Chondrocyte (in vitro differentiated cells): ENCODE results near the gene AP1S1. TPM values are rescaled to one million over a fixed set of nuclear protein-coding genes. Genes with fewer than 3 reads are reported as not detected.

ENCODE experiments used
- DNase-seq: peaks from one replicate; pipeline ENCODE4 v3.0.0; 2021; ENCODE audit warnings: mixed read lengths, low spot score
- H3K27ac Mint-ChIP-seq: one replicate; pipeline ENCODE4 v1.8.0; 2021; ENCODE audit warnings: mild to moderate bottlenecking, moderate library complexity, mixed read lengths; ENCODE audit not compliant: unreplicated experiment
- H3K27me3 Mint-ChIP-seq: 2 replicates; pipeline ENCODE4 v1.8.0; 2021; ENCODE audit warnings: low read depth, mixed read lengths
- H3K36me3 Mint-ChIP-seq: 2 replicates; pipeline ENCODE4 v1.8.0; 2021; ENCODE audit warnings: low read depth, mixed read lengths
- H3K4me1 Mint-ChIP-seq: 2 replicates; pipeline ENCODE4 v1.8.0; 2021; ENCODE audit warnings: low read depth, mild to moderate bottlenecking, mixed read lengths
- H3K4me3 Mint-ChIP-seq: one replicate; pipeline ENCODE4 v1.8.0; 2021; ENCODE audit warnings: mild to moderate bottlenecking, moderate library complexity, mixed read lengths; ENCODE audit not compliant: unreplicated experiment
- H3K9me3 Mint-ChIP-seq: 2 replicates; pipeline ENCODE4 v1.8.0; 2021; ENCODE audit warnings: low read depth, mixed read lengths
- CTCF ChIP-seq: fragments of 200-600 bp; sonication (generic); IDR thresholded peaks from 2 replicates; pipeline ENCODE4 v1.5.0; 2021; ENCODE audit warnings: antibody characterized with exemption, mild to moderate bottlenecking, moderate library complexity
- total RNA-seq: library from RNA; stranded (reverse); gene quantifications from 3 replicates; pipeline ENCODE4 v1.2.1, GENCODE V29; 2021

The AP1S1 gene
- total RNA-seq, 1 donor from 2014 or later = 60.4 TPM

- H3K4me3 Mint-ChIP-seq = no peak overlapping the region
- H3K27me3 Mint-ChIP-seq = no peaks in the 10 kb centered on the region
- no peaks in the 10 kb centered on the region for H3K36me3 Mint-ChIP-seq
- DNase-seq = no peak
- H3K27ac Mint-ChIP-seq = peak overlapping the region; percentile 95
- peaks cover 77% of the 10 kb centered on the region for H3K4me1 Mint-ChIP-seq
- no peak for TF ChIP-seq CTCF
- no peaks in the 10 kb centered on the region for H3K9me3 Mint-ChIP-seq
Measured at GRCh38 chr7:101114492-101114891, 39.8 kb upstream of the AP1S1 start.

GRCh38 chr7:101115215-101115614 is 39.1 kb upstream of the AP1S1 start:
- no peak for TF ChIP-seq CTCF
- H3K4me3 Mint-ChIP-seq = no peak overlapping the region
- no peaks in the 10 kb centered on the region for H3K36me3 Mint-ChIP-seq
- H3K4me1 Mint-ChIP-seq = peaks cover 79% of the 10 kb centered on the region
- H3K9me3 Mint-ChIP-seq = no peaks in the 10 kb centered on the region
- no peaks in the 10 kb centered on the region for H3K27me3 Mint-ChIP-seq
- peak overlapping the region; percentile 27 for H3K27ac Mint-ChIP-seq
- no peak for DNase-seq

GRCh38 chr7:101116898-101117297 is 37.4 kb upstream of the AP1S1 start:
- no peak for TF ChIP-seq CTCF
- Mint-ChIP-seq H3K36me3 (no peaks in the 10 kb centered on the region), H3K4me1 (peaks cover 76% of the 10 kb centered on the region), H3K27ac (peak overlapping the region; percentile 98), H3K27me3 (no peaks in the 10 kb centered on the region), H3K9me3 (no peaks in the 10 kb centered on the region), H3K4me3 (no peak overlapping the region)
- DNase-seq = no peak

GRCh38 chr7:101118856-101119255 is 35.4 kb upstream of the AP1S1 start:
- H3K36me3 Mint-ChIP-seq = no peaks in the 10 kb centered on the region
- no peaks in the 10 kb centered on the region for H3K9me3 Mint-ChIP-seq
- no peaks in the 10 kb centered on the region for H3K27me3 Mint-ChIP-seq
- H3K27ac Mint-ChIP-seq = peak overlapping the region; percentile 98
- no peak for TF ChIP-seq CTCF
- H3K4me1 Mint-ChIP-seq = peaks cover 79% of the 10 kb centered on the region
- DNase-seq = no peak
- H3K4me3 Mint-ChIP-seq = no peak overlapping the region

- no peak for DNase-seq
- Mint-ChIP-seq H3K4me1 (peaks cover 77% of the 10 kb centered on the region), H3K36me3 (no peaks in the 10 kb centered on the region), H3K27ac (peak overlapping the region; percentile 84), H3K4me3 (no peak overlapping the region), H3K9me3 (no peaks in the 10 kb centered on the region), H3K27me3 (no peaks in the 10 kb centered on the region)
- TF ChIP-seq CTCF = no peak
Measured at GRCh38 chr7:101119876-101120275, 34.4 kb upstream of the AP1S1 start.
